H9 (cell line): ENCODE measurements around the gene CACNA1I. TPM values are rescaled to one million over a fixed set of nuclear protein-coding genes. Genes with fewer than 3 reads are reported as not detected.

Source experiments
- DNase-seq: peaks from one replicate; pipeline ENCODE4 v3.0.0-alpha.2; 2017
- H2AFZ ChIP-seq: one replicate; pipeline ENCODE4 v1.6.1; 2013; ENCODE audit warnings: mild to moderate bottlenecking, low read length, control low read depth, moderate library complexity
- H2AK5ac ChIP-seq: 2 replicates; pipeline ENCODE4 v1.6.1; 2013; ENCODE audit warnings: low read length, control low read depth, mixed read lengths; ENCODE audit not compliant: insufficient read length
- H2BK120ac ChIP-seq: one replicate; pipeline ENCODE4 v1.6.1; 2013; ENCODE audit warnings: low read depth, mild to moderate bottlenecking, low read length, control low read depth, inconsistent platforms; ENCODE audit not compliant: poor library complexity, severe bottlenecking
- H2BK12ac ChIP-seq: 2 replicates; pipeline ENCODE4 v1.6.1; 2013; ENCODE audit warnings: low read length, control low read depth, mixed read lengths, low read depth; ENCODE audit not compliant: insufficient read length
- H2BK15ac ChIP-seq: 2 replicates; pipeline ENCODE4 v1.6.1; 2013; ENCODE audit warnings: low read depth, low read length, control low read depth
- H2BK20ac ChIP-seq: one replicate; pipeline ENCODE4 v1.6.1; 2013; ENCODE audit warnings: low read depth, mild to moderate bottlenecking, low read length, control low read depth, inconsistent platforms; ENCODE audit not compliant: poor library complexity, severe bottlenecking
- H2BK5ac ChIP-seq: 2 replicates; pipeline ENCODE4 v1.6.1; 2013; ENCODE audit warnings: low read length, control low read depth, mixed read lengths; ENCODE audit not compliant: insufficient read length
- H3K14ac ChIP-seq: 2 replicates; pipeline ENCODE4 v1.6.1; 2013; ENCODE audit warnings: low read length, control low read depth; ENCODE audit not compliant: insufficient read depth
- H3K18ac ChIP-seq: 2 replicates; pipeline ENCODE4 v1.6.1; 2013; ENCODE audit warnings: low read depth, mild to moderate bottlenecking, mixed read lengths, low read length, control low read depth; ENCODE audit not compliant: insufficient read length
- H3K23ac ChIP-seq: 2 replicates; pipeline ENCODE4 v1.6.1; 2013; ENCODE audit warnings: low read length, control low read depth, mixed read lengths, low read depth; ENCODE audit not compliant: insufficient read length
- H3K23me2 ChIP-seq: 2 replicates; pipeline ENCODE4 v1.6.1; 2013; ENCODE audit warnings: low read depth, mild to moderate bottlenecking, mixed read lengths, low read length, control low read depth; ENCODE audit not compliant: insufficient read length, poor library complexity, severe bottlenecking
- H3K27ac ChIP-seq: 2 replicates; pipeline ENCODE4 v1.5.1; 2013; ENCODE audit warnings: low read length, control low read depth, mixed read lengths, low read depth; ENCODE audit not compliant: insufficient read length
- H3K27me3 ChIP-seq: 2 replicates; pipeline ENCODE4 v1.6.1; 2013; ENCODE audit warnings: low read length, control low read depth, inconsistent platforms; ENCODE audit not compliant: insufficient read depth
- H3K4ac ChIP-seq: 2 replicates; pipeline ENCODE4 v1.6.1; 2013; ENCODE audit warnings: low read depth, mild to moderate bottlenecking, control low read depth, inconsistent platforms, low read length, moderate library complexity
- H3K4me1 ChIP-seq: 2 replicates; pipeline ENCODE4 v1.6.1; 2013; ENCODE audit warnings: low read length, control low read depth, inconsistent platforms; ENCODE audit not compliant: insufficient read depth
- H3K4me2 ChIP-seq: 2 replicates; pipeline ENCODE4 v1.6.1; 2013; ENCODE audit warnings: low read length, control low read depth, mixed read lengths; ENCODE audit not compliant: insufficient read length, insufficient read depth
- H3K56ac ChIP-seq: 2 replicates; pipeline ENCODE4 v1.6.1; 2013; ENCODE audit warnings: low read depth, mild to moderate bottlenecking, mixed read lengths, low read length, control low read depth; ENCODE audit not compliant: insufficient read length
- H3K79me1 ChIP-seq: 2 replicates; pipeline ENCODE4 v1.6.1; 2013; ENCODE audit warnings: low read depth, mild to moderate bottlenecking, moderate library complexity, low read length, control low read depth, inconsistent platforms; ENCODE audit not compliant: insufficient read depth, poor library complexity, severe bottlenecking
- H3K79me2 ChIP-seq: 2 replicates; pipeline ENCODE4 v1.6.1; 2013; ENCODE audit warnings: low read length, control low read depth, inconsistent platforms; ENCODE audit not compliant: insufficient read depth
- H3K9ac ChIP-seq: 2 replicates; pipeline ENCODE4 v1.6.1; 2013; ENCODE audit warnings: low read length, control low read depth, mixed read lengths; ENCODE audit not compliant: insufficient read length; ENCODE audit errors: extremely low read depth
- H3K9me3 ChIP-seq: one replicate; pipeline ENCODE4 v1.6.1; 2013; ENCODE audit warnings: low read depth, low read length, inconsistent platforms; ENCODE audit not compliant: control insufficient read depth
- H3T11ph ChIP-seq: one replicate; pipeline ENCODE4 v1.6.1; 2013; ENCODE audit warnings: mild to moderate bottlenecking, low read length, control low read depth, inconsistent platforms
- H4K20me1 ChIP-seq: one replicate; pipeline ENCODE4 v1.6.1; 2013; ENCODE audit not compliant: control insufficient read depth, insufficient read length, insufficient read depth
- H4K5ac ChIP-seq: 2 replicates; pipeline ENCODE4 v1.6.1; 2013; ENCODE audit warnings: low read depth, mild to moderate bottlenecking, mixed read lengths, low read length, control low read depth; ENCODE audit not compliant: insufficient read length
- H4K8ac ChIP-seq: replicated peaks from 2 replicates; pipeline ENCODE4 v1.6.1; 2013; ENCODE audit warnings: low read length, control low read depth, mixed read lengths, low read depth; ENCODE audit not compliant: insufficient read length
- H4K91ac ChIP-seq: 2 replicates; pipeline ENCODE4 v1.6.1; 2013; ENCODE audit warnings: low read depth, mild to moderate bottlenecking, moderate library complexity, mixed read lengths, low read length, control low read depth; ENCODE audit not compliant: insufficient read length
- H3K27ac Mint-ChIP-seq, 3 experiments: 2 replicates in 2 of 3; 3 replicates in 1 of 3; pipeline ENCODE4 v1.8.0; 2020 to 2021; ENCODE audit warnings: mixed read lengths in 3 of 3, mild to moderate bottlenecking in 1 of 3, moderate library complexity in 1 of 3
- H3K27me3 Mint-ChIP-seq: 2 replicates; pipeline ENCODE4 v1.8.0; 2021; ENCODE audit warnings: low read depth, mild to moderate bottlenecking, moderate library complexity, mixed read lengths
- H3K36me3 Mint-ChIP-seq, 3 experiments: 2 replicates in 2 of 3; 3 replicates in 1 of 3; pipeline ENCODE4 v1.8.0; 2020 to 2021; ENCODE audit warnings: low read depth in 3 of 3, mixed read lengths in 3 of 3; ENCODE audit not compliant: insufficient read depth in 1 of 3
- H3K4me1 Mint-ChIP-seq, 2 experiments: 2 replicates each; pipeline ENCODE4 v1.8.0; 2020; ENCODE audit warnings: mixed read lengths in 2 of 2
- H3K4me3 Mint-ChIP-seq, 2 experiments: 2 replicates in 1 of 2; 3 replicates in 1 of 2; pipeline ENCODE4 v1.8.0; 2020 to 2021; ENCODE audit warnings: mild to moderate bottlenecking in 2 of 2, mixed read lengths in 2 of 2, moderate library complexity in 1 of 2
- H3K9me3 Mint-ChIP-seq, 2 experiments: 2 replicates in 1 of 2; 3 replicates in 1 of 2; pipeline ENCODE4 v1.8.0; 2020; ENCODE audit warnings: mild to moderate bottlenecking in 2 of 2, mixed read lengths in 2 of 2, moderate library complexity in 1 of 2
- WGBS: extraction: QIAGEN DNeasy Blood & Tissue Kit; methylation state at CpG from one replicate; pipeline ENCODE4 v1.1.7; 2013; ENCODE audit warnings: missing lambda C conversion rate, low lambda C conversion rate, mixed read lengths; ENCODE audit not compliant: insufficient read length; ENCODE audit errors: extremely low coverage; 5-methylcytosine and 5-hydroxymethylcytosine counted together
- total RNA-seq: library from RNA; stranded (reverse); gene quantifications from 2 replicates; pipeline ENCODE4 v1.2.1, GENCODE V29; 2021
- TF ChIP-seq, protein P1 (sequence below): fragments of 200-600 bp; sonication (generic); conservative IDR thresholded peaks from 3 replicates; pipeline ENCODE4 v1.8.0; 2021; ENCODE audit warnings: antibody characterized with exemption, mild to moderate bottlenecking

Gene CACNA1I
- total RNA-seq, 1 experiment from 2014 or later: 0.50 TPM

DNA sequence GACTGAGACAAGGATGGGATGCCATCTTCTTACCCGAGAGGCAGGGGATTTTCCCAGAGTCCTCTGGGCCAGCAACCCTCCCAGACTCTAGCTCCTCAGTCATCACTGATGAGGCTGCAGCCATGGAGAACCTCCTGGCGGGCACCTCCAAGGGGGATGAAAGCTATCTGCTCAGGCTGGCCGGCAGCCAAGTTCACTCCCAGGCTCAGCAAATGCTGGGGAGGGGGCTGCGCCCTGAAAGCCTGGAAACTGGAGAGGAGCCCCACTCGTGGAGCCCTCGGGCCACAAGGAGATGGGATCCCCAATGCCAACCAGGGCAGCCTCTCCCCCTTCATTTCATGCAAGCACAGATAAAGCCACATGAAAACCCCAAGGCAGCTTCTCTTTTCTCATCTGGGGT lies 75.0 kb downstream of the CACNA1I start:
- Histone ChIP-seq H2AK5ac (no peak overlapping the region), H3K56ac (no peak overlapping the region), H2BK5ac (no peak overlapping the region), H3K18ac (no peak overlapping the region), H3K4me1 (no peaks in the 10 kb centered on the region), H3K27me3 (no peaks in the 10 kb centered on the region), H2BK20ac (no peak overlapping the region), H3K14ac (no peak overlapping the region), H4K5ac (no peak overlapping the region), H4K91ac (no peak overlapping the region), H4K20me1 (no peaks in the 10 kb centered on the region), H2BK12ac (no peak overlapping the region), H2BK15ac (no peak overlapping the region), H3K9ac (no peak overlapping the region), H3T11ph (no peak overlapping the region), H2BK120ac (no peak overlapping the region), H3K23ac (no peak overlapping the region), H3K4me2 (no peak overlapping the region), H2AFZ (no peak overlapping the region), H3K79me2 (no peaks in the 10 kb centered on the region), H4K8ac (no peak overlapping the region), H3K23me2 (no peaks in the 10 kb centered on the region), H3K27ac (no peak overlapping the region), H3K4ac (no peak overlapping the region), H3K9me3 (no peaks in the 10 kb centered on the region), H3K79me1 (no peaks in the 10 kb centered on the region)
- no peaks in the 10 kb centered on the region for H3K9me3 Mint-ChIP-seq
- no CpG with 5 or more reads among the region's 6 CpGs for WGBS
- no peak overlapping the region for H3K4me3 Mint-ChIP-seq
- H3K36me3 Mint-ChIP-seq: no peaks in the 10 kb centered on the region
- H3K27me3 Mint-ChIP-seq: peaks cover 3% of the 10 kb centered on the region
- TF ChIP-seq, protein P1, sequence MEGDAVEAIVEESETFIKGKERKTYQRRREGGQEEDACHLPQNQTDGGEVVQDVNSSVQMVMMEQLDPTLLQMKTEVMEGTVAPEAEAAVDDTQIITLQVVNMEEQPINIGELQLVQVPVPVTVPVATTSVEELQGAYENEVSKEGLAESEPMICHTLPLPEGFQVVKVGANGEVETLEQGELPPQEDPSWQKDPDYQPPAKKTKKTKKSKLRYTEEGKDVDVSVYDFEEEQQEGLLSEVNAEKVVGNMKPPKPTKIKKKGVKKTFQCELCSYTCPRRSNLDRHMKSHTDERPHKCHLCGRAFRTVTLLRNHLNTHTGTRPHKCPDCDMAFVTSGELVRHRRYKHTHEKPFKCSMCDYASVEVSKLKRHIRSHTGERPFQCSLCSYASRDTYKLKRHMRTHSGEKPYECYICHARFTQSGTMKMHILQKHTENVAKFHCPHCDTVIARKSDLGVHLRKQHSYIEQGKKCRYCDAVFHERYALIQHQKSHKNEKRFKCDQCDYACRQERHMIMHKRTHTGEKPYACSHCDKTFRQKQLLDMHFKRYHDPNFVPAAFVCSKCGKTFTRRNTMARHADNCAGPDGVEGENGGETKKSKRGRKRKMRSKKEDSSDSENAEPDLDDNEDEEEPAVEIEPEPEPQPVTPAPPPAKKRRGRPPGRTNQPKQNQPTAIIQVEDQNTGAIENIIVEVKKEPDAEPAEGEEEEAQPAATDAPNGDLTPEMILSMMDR: no peak
- no peak overlapping the region; a peak in 1 of 7 replicates for H3K27ac Mint-ChIP-seq
- DNase-seq: no peak
- H3K4me1 Mint-ChIP-seq: no peaks in the 10 kb centered on the region
